Measurements from ENCODE around the gene KIAA0825. TPM values are rescaled to one million over a fixed set of nuclear protein-coding genes. Genes with fewer than 3 reads are reported as not detected.

KIAA0825 gene
- total RNA-seq, 4 donors from 2014 or later: 1.2 to 5.3 (median 4.0) TPM

DNA sequence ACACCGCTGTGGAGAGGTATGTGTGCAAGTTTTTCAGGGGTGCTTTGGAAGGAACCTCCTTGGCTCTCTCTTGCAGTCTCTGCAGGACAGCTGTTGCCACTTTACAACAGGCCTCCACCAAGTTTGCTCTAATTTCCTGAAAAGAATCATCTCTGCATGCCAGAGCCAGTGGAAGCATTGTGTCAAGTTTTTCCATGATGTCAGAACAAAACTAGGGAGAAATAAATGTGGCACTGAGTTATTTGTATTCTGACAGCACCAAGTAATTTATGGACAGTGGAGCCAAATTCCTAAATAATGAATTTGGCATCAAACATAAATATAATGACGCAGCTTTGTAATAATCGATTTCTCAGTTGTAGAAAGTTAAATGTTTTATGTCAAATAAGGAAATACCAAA is 146.9 kb downstream of the KIAA0825 start:
- H3K36me3 ChIP-seq: no peaks in the 10 kb centered on the region
- no peaks in the 10 kb centered on the region for H3K9me3 ChIP-seq
- in situ Hi-C loops (cut with MboI; ENCODE audit: low pct_ligation_motif_present in 1 of 4, low pct_unique_long_range_greater_than_20kb in 1 of 4, low sequenced_read_pairs in 3 of 4) (no loop called here), intact Hi-C loops (cut with DNase I; ENCODE audit: low total_unique reads) (no loop called here)
- H3K27me3 ChIP-seq: no peaks in the 10 kb centered on the region
- H3K4me1 ChIP-seq: no peaks in the 10 kb centered on the region
- TF ChIP-seq EP300 (IDR thresholded peaks at IDR 0.05; ENCODE audit: low read depth) (no peak), POLR2AphosphoS5 (IDR thresholded peaks at IDR 0.05) (no peak), POLR2A (IDR thresholded peaks at IDR 0.05) (no peak)
- TF ChIP-seq, protein P1, sequence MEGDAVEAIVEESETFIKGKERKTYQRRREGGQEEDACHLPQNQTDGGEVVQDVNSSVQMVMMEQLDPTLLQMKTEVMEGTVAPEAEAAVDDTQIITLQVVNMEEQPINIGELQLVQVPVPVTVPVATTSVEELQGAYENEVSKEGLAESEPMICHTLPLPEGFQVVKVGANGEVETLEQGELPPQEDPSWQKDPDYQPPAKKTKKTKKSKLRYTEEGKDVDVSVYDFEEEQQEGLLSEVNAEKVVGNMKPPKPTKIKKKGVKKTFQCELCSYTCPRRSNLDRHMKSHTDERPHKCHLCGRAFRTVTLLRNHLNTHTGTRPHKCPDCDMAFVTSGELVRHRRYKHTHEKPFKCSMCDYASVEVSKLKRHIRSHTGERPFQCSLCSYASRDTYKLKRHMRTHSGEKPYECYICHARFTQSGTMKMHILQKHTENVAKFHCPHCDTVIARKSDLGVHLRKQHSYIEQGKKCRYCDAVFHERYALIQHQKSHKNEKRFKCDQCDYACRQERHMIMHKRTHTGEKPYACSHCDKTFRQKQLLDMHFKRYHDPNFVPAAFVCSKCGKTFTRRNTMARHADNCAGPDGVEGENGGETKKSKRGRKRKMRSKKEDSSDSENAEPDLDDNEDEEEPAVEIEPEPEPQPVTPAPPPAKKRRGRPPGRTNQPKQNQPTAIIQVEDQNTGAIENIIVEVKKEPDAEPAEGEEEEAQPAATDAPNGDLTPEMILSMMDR (IDR thresholded peaks at IDR 0.05): no peak
- WGBS, 2 donors (ENCODE audit: low coverage in 1 of 2): 79 to 84% methylated on average over 3 of the region's 3 CpGs
- H3K4me3 ChIP-seq: no peak overlapping the region
- DNase-seq: no peak
- H3K27ac ChIP-seq: no peak overlapping the region

DNA sequence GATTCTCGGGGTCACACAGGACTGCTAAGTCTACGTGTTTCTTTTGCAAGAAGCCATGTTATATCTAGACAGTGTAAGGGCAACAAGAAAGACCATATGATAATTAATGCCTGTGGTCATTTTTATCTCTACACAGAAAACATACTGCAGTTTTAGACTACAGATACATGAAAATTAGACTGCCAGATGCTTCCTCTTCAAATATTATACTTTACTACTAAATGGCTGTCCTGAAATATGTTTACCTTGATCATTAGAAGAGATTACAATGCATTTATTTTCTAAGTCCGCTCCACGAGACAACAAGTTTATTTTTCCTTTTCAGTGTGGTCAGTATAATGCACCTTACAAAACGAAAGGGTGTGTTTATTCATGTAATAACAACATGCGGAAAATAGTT is 147.6 kb downstream of the KIAA0825 start:
- H3K9me3 ChIP-seq: no peaks in the 10 kb centered on the region
- intact Hi-C loops (cut with DNase I; ENCODE audit: low total_unique reads) (no loop called here), in situ Hi-C loops (cut with MboI; ENCODE audit: low pct_ligation_motif_present in 1 of 4, low pct_unique_long_range_greater_than_20kb in 1 of 4, low sequenced_read_pairs in 3 of 4) (no loop called here)
- no peak overlapping the region for H3K27ac ChIP-seq
- no peak for DNase-seq
- H3K27me3 ChIP-seq: no peaks in the 10 kb centered on the region
- no peaks in the 10 kb centered on the region for H3K4me1 ChIP-seq
- no peak for TF ChIP-seq POLR2AphosphoS5 (IDR thresholded peaks at IDR 0.05)
- TF ChIP-seq EP300 (IDR thresholded peaks at IDR 0.05; ENCODE audit: low read depth): no peak
- no peak for TF ChIP-seq POLR2A (IDR thresholded peaks at IDR 0.05)
- TF ChIP-seq, protein P1 (IDR thresholded peaks at IDR 0.05): no peak
- no peak overlapping the region for H3K4me3 ChIP-seq
- WGBS, 2 donors (ENCODE audit: low coverage in 1 of 2): 84 to 93% methylated on average over 5 to 6 of the region's 6 CpGs
- no peaks in the 10 kb centered on the region for H3K36me3 ChIP-seq

DNA sequence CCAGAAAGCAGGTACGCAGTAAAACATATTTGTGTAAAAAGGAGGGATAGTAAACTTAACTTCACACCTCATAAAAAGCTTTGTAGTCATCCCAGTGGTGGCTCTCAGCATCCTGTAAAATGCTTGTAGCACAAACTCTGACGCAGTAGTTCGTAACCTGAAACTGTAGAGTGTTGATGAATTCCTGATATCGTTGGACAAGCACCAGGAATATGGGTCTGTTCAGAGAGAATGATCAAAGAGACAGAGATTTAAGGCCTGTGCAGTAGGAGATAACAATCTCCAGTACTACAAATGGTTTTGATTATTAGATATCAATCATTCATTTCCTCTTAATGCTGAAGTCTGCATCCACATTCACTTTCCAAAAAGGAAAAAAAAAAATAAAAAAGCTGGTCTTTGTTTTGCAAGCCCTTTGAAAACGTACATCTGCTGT is 148.5 kb downstream of the KIAA0825 start:
- no peak overlapping the region for H3K27ac ChIP-seq
- TF ChIP-seq POLR2AphosphoS5 (IDR thresholded peaks at IDR 0.05): no peak
- no peak for TF ChIP-seq EP300 (IDR thresholded peaks at IDR 0.05; ENCODE audit: low read depth)
- TF ChIP-seq, protein P1 (IDR thresholded peaks at IDR 0.05): no peak
- no peak for TF ChIP-seq POLR2A (IDR thresholded peaks at IDR 0.05)
- H3K9me3 ChIP-seq: no peaks in the 10 kb centered on the region
- no peaks in the 10 kb centered on the region for H3K36me3 ChIP-seq
- H3K4me1 ChIP-seq: no peaks in the 10 kb centered on the region
- intact Hi-C loops (cut with DNase I; ENCODE audit: low total_unique reads) (no loop called here), in situ Hi-C loops (cut with MboI; ENCODE audit: low pct_ligation_motif_present in 1 of 4, low pct_unique_long_range_greater_than_20kb in 1 of 4, low sequenced_read_pairs in 3 of 4) (no loop called here)
- no peaks in the 10 kb centered on the region for H3K27me3 ChIP-seq
- H3K4me3 ChIP-seq: no peak overlapping the region
- DNase-seq: no peak
- 61 to 69% methylated on average over 5 of the region's 5 CpGs for WGBS, 2 donors (ENCODE audit: low coverage in 1 of 2)

DNA sequence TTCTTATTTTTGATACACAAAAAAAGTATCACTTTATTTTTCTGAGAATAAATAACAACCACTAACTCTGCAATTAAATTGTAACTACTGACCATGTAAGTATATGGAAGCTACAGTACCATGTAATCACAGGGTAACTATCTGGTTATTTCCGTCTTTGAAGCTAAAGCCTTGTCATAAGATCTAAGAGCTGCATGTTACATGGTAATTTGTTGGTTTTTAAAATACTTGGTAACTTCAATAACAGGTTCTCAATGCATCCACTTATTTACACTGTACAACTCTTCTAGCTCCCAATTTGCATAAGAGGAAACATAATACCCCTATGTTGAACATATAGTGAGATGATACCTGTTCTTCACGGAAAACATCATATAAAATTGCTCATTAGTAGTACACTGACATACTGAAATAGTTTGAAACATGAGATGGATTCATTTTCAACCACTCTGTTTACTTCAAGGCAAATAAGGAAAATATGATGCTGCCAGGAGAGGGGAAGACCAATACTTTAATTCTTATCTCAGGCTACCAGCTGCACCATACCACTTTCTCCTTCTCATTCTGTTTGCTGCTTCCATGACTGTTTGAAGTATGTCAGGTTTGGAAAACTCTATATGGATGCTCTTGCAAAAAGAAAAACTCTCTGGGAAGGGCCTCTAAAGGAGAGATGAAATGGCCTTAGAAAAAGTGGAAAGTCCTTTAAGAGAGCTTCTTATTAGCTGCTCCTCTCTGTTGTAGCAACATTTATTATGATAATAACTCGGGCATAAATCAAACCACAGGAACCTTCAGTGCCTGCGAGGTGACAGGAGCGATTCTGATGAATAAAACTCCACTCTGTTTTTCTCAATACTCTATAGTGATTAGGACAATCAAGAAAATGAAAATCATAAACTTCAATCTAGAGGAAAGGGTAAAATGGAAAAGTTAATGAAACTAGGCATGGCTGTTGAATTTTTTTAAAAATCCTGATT is 150.2 kb downstream of the KIAA0825 start:
- TF ChIP-seq, protein P1 (IDR thresholded peaks at IDR 0.05): no peak
- TF ChIP-seq POLR2A (IDR thresholded peaks at IDR 0.05) (no peak), EP300 (IDR thresholded peaks at IDR 0.05; ENCODE audit: low read depth) (no peak), POLR2AphosphoS5 (IDR thresholded peaks at IDR 0.05) (no peak)

More for the DNA sequence above, 150.2 kb downstream of the KIAA0825 start:
- H3K36me3 ChIP-seq: no peaks in the 10 kb centered on the region
- no peaks in the 10 kb centered on the region for H3K9me3 ChIP-seq
- H3K27me3 ChIP-seq: no peaks in the 10 kb centered on the region
- no peak overlapping the region for H3K27ac ChIP-seq
- no peaks in the 10 kb centered on the region for H3K4me1 ChIP-seq
- 74 to 91% methylated on average over 5 of the region's 5 CpGs for WGBS, 2 donors (ENCODE audit: low coverage in 1 of 2)
- no peak overlapping the region for H3K4me3 ChIP-seq
- no peak for DNase-seq
- in situ Hi-C loops (cut with MboI; ENCODE audit: low pct_ligation_motif_present in 1 of 4, low pct_unique_long_range_greater_than_20kb in 1 of 4, low sequenced_read_pairs in 3 of 4) (no loop called here), intact Hi-C loops (cut with DNase I; ENCODE audit: low total_unique reads) (no loop called here)
